ENCODE measurements around the gene WTIP. TPM values are rescaled to one million over a fixed set of nuclear protein-coding genes. Genes with fewer than 3 reads are reported as not detected.
"Not testable (repeated sequence)": the region's sequence is repeated elsewhere in the genome, so short reads cannot be mapped to it uniquely, and the experiment has no call there.

WTIP gene
- total RNA-seq, 1 donor from 2014 or later = 33.0 TPM

- not testable (repeated sequence) for DNase-seq (ENCODE audit: low read depth, low spot score)
Observed at GRCh38 chr19:34478496-34478895, 3.1 kb upstream of the WTIP start.

- DNase-seq (ENCODE audit: low read depth, low spot score) = no peak
Observed at GRCh38 chr19:34479396-34479795, 2.2 kb upstream of the WTIP start.

GRCh38 chr19:34480491-34480890, 1.1 kb upstream of the WTIP start:
- no peak for DNase-seq (ENCODE audit: low read depth, low spot score)

- DNase-seq (ENCODE audit: low read depth, low spot score) = no peak
Observed at GRCh38 chr19:34481861-34482379, 362 bp downstream of the WTIP start.

GRCh38 chr19:34482380-34483250, 1.1 kb downstream of the WTIP start:
- no peak for DNase-seq (ENCODE audit: low read depth, low spot score)

- DNase-seq (ENCODE audit: low read depth, low spot score) = no peak
Observed at GRCh38 chr19:34484328-34484727, 2.8 kb downstream of the WTIP start.

- no peak for DNase-seq (ENCODE audit: low read depth, low spot score)
Observed at GRCh38 chr19:34485831-34486230, 4.3 kb downstream of the WTIP start.

- no peak for DNase-seq (ENCODE audit: low read depth, low spot score)
Observed at GRCh38 chr19:34487651-34488051, 6.1 kb downstream of the WTIP start.

- DNase-seq (ENCODE audit: low read depth, low spot score) = no peak
Observed at GRCh38 chr19:34489175-34489574, 7.6 kb downstream of the WTIP start.

GRCh38 chr19:34490141-34490766, 8.7 kb downstream of the WTIP start:
- DNase-seq (ENCODE audit: low read depth, low spot score) = no peak

GRCh38 chr19:34493038-34493648, 11.6 kb downstream of the WTIP start:
- DNase-seq (ENCODE audit: low read depth, low spot score) = no peak

- DNase-seq (ENCODE audit: low read depth, low spot score) = no peak
Observed at GRCh38 chr19:34493649-34494044, 12.1 kb downstream of the WTIP start.

- DNase-seq (ENCODE audit: low read depth, low spot score) = no peak
Observed at GRCh38 chr19:34494601-34495000, 13.0 kb downstream of the WTIP start.

GRCh38 chr19:34495416-34495815, 13.9 kb downstream of the WTIP start:
- no peak for DNase-seq (ENCODE audit: low read depth, low spot score)

- DNase-seq (ENCODE audit: low read depth, low spot score) = no peak
Observed at GRCh38 chr19:34497112-34497805, 15.7 kb downstream of the WTIP start.

GRCh38 chr19:34499155-34499834, 17.7 kb downstream of the WTIP start:
- no peak for DNase-seq (ENCODE audit: low read depth, low spot score)

GRCh38 chr19:34500656-34501120, 19.1 kb downstream of the WTIP start:
- DNase-seq (ENCODE audit: low read depth, low spot score) = no peak

- DNase-seq (ENCODE audit: low read depth, low spot score) = peak; percentile 49
Observed at GRCh38 chr19:34501339-34502320, 20.1 kb downstream of the WTIP start.

- DNase-seq (ENCODE audit: low read depth, low spot score) = no peak
Observed at GRCh38 chr19:34502582-34503411, 21.2 kb downstream of the WTIP start.

Measured in pulmonary artery endothelial cell (primary cell).